Measurements from ENCODE around the gene PSMF1.
A peak's percentile ranks its signal among the peaks of the same experiment; 100 is the strongest.

DNA sequence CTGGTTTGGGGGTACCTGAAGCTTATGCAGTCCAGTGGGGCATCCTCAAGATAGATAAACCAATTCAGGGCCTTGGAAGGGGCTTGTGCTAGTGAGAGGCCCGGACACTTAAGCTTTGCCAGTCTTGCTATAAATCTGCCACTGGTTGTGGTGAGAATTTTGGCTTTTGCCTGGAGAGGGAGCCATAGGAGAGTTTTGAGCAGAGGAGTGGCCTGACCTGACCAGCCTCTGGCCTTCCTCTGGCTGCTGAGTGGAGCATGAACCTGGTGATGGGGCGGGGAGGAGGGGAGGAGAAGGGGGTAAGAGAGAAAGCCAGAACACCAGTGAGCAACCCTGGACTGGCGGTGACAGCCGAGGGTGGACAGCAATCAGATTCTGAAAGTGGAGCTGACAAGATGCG is 59.3 kb downstream of the PSMF1 start:
- TF ChIP-seq, protein P1, sequence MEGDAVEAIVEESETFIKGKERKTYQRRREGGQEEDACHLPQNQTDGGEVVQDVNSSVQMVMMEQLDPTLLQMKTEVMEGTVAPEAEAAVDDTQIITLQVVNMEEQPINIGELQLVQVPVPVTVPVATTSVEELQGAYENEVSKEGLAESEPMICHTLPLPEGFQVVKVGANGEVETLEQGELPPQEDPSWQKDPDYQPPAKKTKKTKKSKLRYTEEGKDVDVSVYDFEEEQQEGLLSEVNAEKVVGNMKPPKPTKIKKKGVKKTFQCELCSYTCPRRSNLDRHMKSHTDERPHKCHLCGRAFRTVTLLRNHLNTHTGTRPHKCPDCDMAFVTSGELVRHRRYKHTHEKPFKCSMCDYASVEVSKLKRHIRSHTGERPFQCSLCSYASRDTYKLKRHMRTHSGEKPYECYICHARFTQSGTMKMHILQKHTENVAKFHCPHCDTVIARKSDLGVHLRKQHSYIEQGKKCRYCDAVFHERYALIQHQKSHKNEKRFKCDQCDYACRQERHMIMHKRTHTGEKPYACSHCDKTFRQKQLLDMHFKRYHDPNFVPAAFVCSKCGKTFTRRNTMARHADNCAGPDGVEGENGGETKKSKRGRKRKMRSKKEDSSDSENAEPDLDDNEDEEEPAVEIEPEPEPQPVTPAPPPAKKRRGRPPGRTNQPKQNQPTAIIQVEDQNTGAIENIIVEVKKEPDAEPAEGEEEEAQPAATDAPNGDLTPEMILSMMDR (IDR thresholded peaks at IDR 0.05; ENCODE audit: low read length): peak; percentile 15; the same call in 1 of the 2 replicates
- no peak for TF ChIP-seq EZH2 (IDR thresholded peaks at IDR 0.05; ENCODE audit: borderline replicate concordance, low read length)

All from OCI-LY1 (cell line).